B cell (primary cell): ENCODE data around the gene GPLD1. TPM values are rescaled to one million over a fixed set of nuclear protein-coding genes. Genes with fewer than 3 reads are reported as not detected.

ENCODE experiments used
- ATAC-seq: fragments of 200-7000 bp; cut with Tn5 transposase; one replicate; pipeline ENCODE4 v1.10.0; 2021; ENCODE audit warnings: low read depth, mild to moderate bottlenecking, moderate number of reproducible peaks, moderate library complexity
- CTCF ChIA-PET: fragments of 350-600 bp; sonication (Branson Sonifier 250); formaldehyde crosslinking; loops from one replicate; lab custom pipeline; 2021; ENCODE audit warnings: antibody characterized with exemption, inconsistent platforms; lab: Charles Lee
- POLR2A ChIA-PET: fragments of 350-600 bp; sonication (Branson Sonifier 250); formaldehyde crosslinking; loops from one replicate; lab custom pipeline; 2021; ENCODE audit warnings: antibody characterized with exemption; lab: Charles Lee
- DNase-seq: peaks from one replicate; pipeline ENCODE4 v3.0.0; 2013
- H2AFZ ChIP-seq: 2 replicates; pipeline ENCODE4 v1.6.1; 2012; ENCODE audit warnings: mild to moderate bottlenecking, low read depth, low read length; ENCODE audit not compliant: insufficient read depth, poor library complexity, severe bottlenecking
- H3K27ac ChIP-seq, 2 donors: 1 replicate in 1 of 2; 2 replicates in 1 of 2; pipeline ENCODE4 v1.5.1; 2012 to 2013; ENCODE audit warnings: low read length in 2 of 2, mild to moderate bottlenecking in 2 of 2, moderate library complexity in 1 of 2
- H3K27me3 ChIP-seq, 4 experiments: fragments of 200-600 bp in 1 of 4; sonication (generic) in 1 of 4; replicated peaks in 1 of 4; 1 replicate in 2 of 4; 2 replicates in 2 of 4; pipeline versions ENCODE4 v1.6.1 to v1.7.0; 2013 to 2016; ENCODE audit warnings: low read length in 3 of 4, mild to moderate bottlenecking in 2 of 4, mixed read lengths in 1 of 4, moderate library complexity in 1 of 4; ENCODE audit not compliant: insufficient read depth in 4 of 4, control insufficient read depth in 3 of 4; ENCODE audit errors: control extremely low read depth in 1 of 4
- H3K36me3 ChIP-seq, 2 experiments: replicated peaks in 1 of 2; 1 replicate in 1 of 2; 2 replicates in 1 of 2; pipeline versions ENCODE4 v1.6.1 to v1.7.1; 2013; ENCODE audit warnings: low read length in 1 of 2; ENCODE audit not compliant: insufficient read depth in 2 of 2, control insufficient read depth in 1 of 2; ENCODE audit errors: control extremely low read depth in 1 of 2, extremely low read depth in 1 of 2
- H3K4me1 ChIP-seq, 2 donors: fragments of 200-600 bp in 1 of 2; sonication (generic) in 1 of 2; 1 replicate in 1 of 2; 2 replicates in 1 of 2; pipeline versions ENCODE4 v1.5.1 to v1.6.1; 2013 to 2017; ENCODE audit warnings: low read length in 2 of 2; ENCODE audit not compliant: control insufficient read depth in 2 of 2, insufficient read depth in 2 of 2
- H3K4me2 ChIP-seq: replicated peaks from 2 replicates; pipeline ENCODE3; 2012; ENCODE audit warnings: mild to moderate bottlenecking, low read depth, low read length; ENCODE audit not compliant: poor library complexity, severe bottlenecking
- H3K4me3 ChIP-seq, 5 experiments: fragments of 200-600 bp in 1 of 5; sonication (generic) in 1 of 5; 1 replicate in 3 of 5; 2 replicates in 2 of 5; pipeline versions ENCODE4 v1.5.1 to v1.7.0; 2011 to 2016; ENCODE audit warnings: low read length in 4 of 5, mild to moderate bottlenecking in 4 of 5, low read depth in 2 of 5, control low read depth in 1 of 5, moderate library complexity in 1 of 5; ENCODE audit not compliant: insufficient read depth in 1 of 5; ENCODE audit errors: control extremely low read depth in 1 of 5, extremely low read depth in 1 of 5
- H3K79me2 ChIP-seq: fragments of 200-600 bp; sonication (generic); one replicate; pipeline ENCODE4 v1.6.0; 2016; ENCODE audit warnings: low read length; ENCODE audit not compliant: control insufficient read depth, insufficient read depth
- H3K9ac ChIP-seq: fragments of 200-600 bp; sonication (generic); 2 replicates; pipeline ENCODE4 v1.6.1; 2017; ENCODE audit warnings: mild to moderate bottlenecking, low read length, moderate library complexity
- H3K9me3 ChIP-seq, 3 donors: one replicate each; pipeline versions ENCODE4 v1.6.1 to v1.7.1; 2013; ENCODE audit warnings: low read length in 2 of 3; ENCODE audit not compliant: control insufficient read depth in 2 of 3, insufficient read depth in 1 of 3; ENCODE audit errors: control extremely low read depth in 1 of 3
- H4K20me1 ChIP-seq: 2 replicates; pipeline ENCODE4 v1.6.0; 2012; ENCODE audit warnings: mild to moderate bottlenecking, low read length; ENCODE audit not compliant: insufficient read depth, control insufficient read depth, poor library complexity, severe bottlenecking
- H3K27ac Mint-ChIP-seq: one replicate; pipeline ENCODE4 v1.8.0; 2021; ENCODE audit warnings: mixed read lengths
- H3K27me3 Mint-ChIP-seq: one replicate; pipeline ENCODE4 v1.8.0; 2021; ENCODE audit warnings: mixed read lengths
- H3K4me1 Mint-ChIP-seq: one replicate; pipeline ENCODE4 v1.8.0; 2021; ENCODE audit warnings: mixed read lengths
- H3K4me3 Mint-ChIP-seq: one replicate; pipeline ENCODE4 v1.8.0; 2021; ENCODE audit warnings: mixed read lengths
- H3K9me3 Mint-ChIP-seq: one replicate; pipeline ENCODE4 v1.8.0; 2022; ENCODE audit warnings: mixed read lengths; ENCODE audit not compliant: insufficient read depth
- CTCF ChIP-seq: fragments of 200-600 bp; IDR thresholded peaks from one replicate; pipeline ENCODE4 v1.8.0; 2022; ENCODE audit warnings: antibody characterized with exemption, mild to moderate bottlenecking
- EZH2 ChIP-seq: IDR thresholded peaks from 2 replicates; pipeline ENCODE4 v1.6.1; 2012; ENCODE audit warnings: borderline replicate concordance, low read depth, mild to moderate bottlenecking, moderate library complexity, low read length; ENCODE audit not compliant: insufficient read depth, poor library complexity, severe bottlenecking
- WGBS: methylation state at CpG from one replicate; pipeline ENCODE4 v1.1.5; 2013; ENCODE audit warnings: missing lambda C conversion rate; ENCODE audit not compliant: insufficient coverage; 5-methylcytosine and 5-hydroxymethylcytosine counted together
- intact Hi-C: fragments of 100-400 bp; cut with micrococcal nuclease; formaldehyde crosslinking; loops from one replicate; pipeline ENCODE4 v1.10.0; 2022
- polyA plus RNA-seq: library from polyadenylated mRNA; depleted of rRNA; stranded (reverse); fragments of >200 nt; gene quantifications from 2 replicates; pipeline ENCODE4 v1.2.3, GENCODE V29; 2012
- total RNA-seq, 2 donors: library from RNA; stranded (reverse); fragments of 120-200 nt in 1 of 2; gene quantifications; 1 replicate in 1 of 2; 2 replicates in 1 of 2; pipeline versions ENCODE4 v1.2.3 to v1.2.4, GENCODE V29; 2013 to 2022

Gene GPLD1
- total and polyA plus RNA-seq, 2 donors (not counting 1 experiment from before 2014, with no cell fraction given): 1.9 to 7.0 TPM

GRCh38 chr6:24444588-24444987 is 44.8 kb downstream of the GPLD1 start:
- no peak for DNase-seq
- Histone ChIP-seq H3K27me3 (no peaks in the 10 kb centered on the region), H3K27ac (no peak overlapping the region), H3K9me3 (no peaks in the 10 kb centered on the region), H4K20me1 (no peaks in the 10 kb centered on the region), H3K36me3 (no peaks in the 10 kb centered on the region), H2AFZ (no peak overlapping the region), H3K4me2 (no peak overlapping the region), H3K4me1 (no peaks in the 10 kb centered on the region), H3K9ac (no peak overlapping the region), H3K4me3 (no peak overlapping the region), H3K79me2 (no peaks in the 10 kb centered on the region)
- no peak overlapping the region for H3K4me3 Mint-ChIP-seq
- no peaks in the 10 kb centered on the region for H3K4me1 Mint-ChIP-seq
- ChIA-PET CTCF (no interaction called here), POLR2A (no interaction called here)
- no peaks in the 10 kb centered on the region for H3K27me3 Mint-ChIP-seq
- WGBS: 100% methylated on average over 1 of the region's 4 CpGs
- TF ChIP-seq EZH2 (no peak), CTCF (no peak)
- no peaks in the 10 kb centered on the region for H3K9me3 Mint-ChIP-seq
- ATAC-seq: no peak
- no peak overlapping the region for H3K27ac Mint-ChIP-seq
- intact Hi-C loops: no loop called here

- Histone ChIP-seq H3K9ac (no peak overlapping the region), H3K27me3 (no peaks in the 10 kb centered on the region), H3K4me3 (no peak overlapping the region), H3K27ac (no peak overlapping the region), H4K20me1 (no peaks in the 10 kb centered on the region), H3K36me3 (no peaks in the 10 kb centered on the region), H3K4me2 (no peak overlapping the region), H3K9me3 (no peaks in the 10 kb centered on the region), H3K79me2 (no peaks in the 10 kb centered on the region), H2AFZ (no peak overlapping the region), H3K4me1 (no peaks in the 10 kb centered on the region)
- H3K4me3 Mint-ChIP-seq: no peak overlapping the region
- intact Hi-C loops: no loop called here
- 95% methylated on average over 2 of the region's 3 CpGs for WGBS
- no peak overlapping the region for H3K27ac Mint-ChIP-seq
- no peaks in the 10 kb centered on the region for H3K27me3 Mint-ChIP-seq
- H3K4me1 Mint-ChIP-seq: no peaks in the 10 kb centered on the region
- H3K9me3 Mint-ChIP-seq: no peaks in the 10 kb centered on the region
- CTCF ChIA-PET: interaction anchor here (0.7 to 3.5 kb wide), 3 partner anchors 12 to 140 kb away, joined by 3 to 17 read pairs (median 6); no protein-coding TSS in a partner anchor
- no peak for TF ChIP-seq EZH2
- no peak for TF ChIP-seq CTCF
- ATAC-seq: no peak
- DNase-seq: no peak
- POLR2A ChIA-PET: no interaction called here
Measured at GRCh38 chr6:24441599-24441904, 47.8 kb downstream of the GPLD1 start.
